Hematopoietic multipotent progenitor cell treated with erythropoietin and hydrocortisone succinate and interleukin-3 and kit ligand, for 17 days (in vitro differentiated cells): ENCODE measurements around the gene ZNF296.

Experiments
- DNase-seq: peaks from one replicate; pipeline ENCODE4 v3.0.0-alpha.2; 2015; ENCODE audit warnings: low spot score

The ZNF296 gene

DNA sequence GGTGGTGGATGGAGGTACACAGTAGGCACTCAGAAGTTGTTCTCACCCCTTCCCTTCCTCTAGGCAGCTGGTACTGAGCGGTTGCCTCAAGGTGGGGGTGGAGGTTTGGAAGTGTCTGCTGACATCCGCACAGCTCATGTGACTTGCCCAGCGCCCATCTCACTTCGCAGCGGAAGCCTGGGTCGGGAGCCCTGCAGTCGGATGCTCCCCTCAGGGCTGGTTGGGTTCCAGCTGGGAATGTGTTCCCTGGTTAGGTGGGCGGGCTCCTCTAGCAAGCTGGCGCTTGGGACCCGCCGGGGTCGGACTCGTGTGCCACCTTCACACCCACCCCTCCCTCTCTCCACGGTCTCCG lies 26.9 kb upstream of the ZNF296 start:
- no peak for DNase-seq

GRCh38 chr19:45102481-45102880 lies 26.2 kb upstream of the ZNF296 start:
- DNase-seq = no peak

DNA sequence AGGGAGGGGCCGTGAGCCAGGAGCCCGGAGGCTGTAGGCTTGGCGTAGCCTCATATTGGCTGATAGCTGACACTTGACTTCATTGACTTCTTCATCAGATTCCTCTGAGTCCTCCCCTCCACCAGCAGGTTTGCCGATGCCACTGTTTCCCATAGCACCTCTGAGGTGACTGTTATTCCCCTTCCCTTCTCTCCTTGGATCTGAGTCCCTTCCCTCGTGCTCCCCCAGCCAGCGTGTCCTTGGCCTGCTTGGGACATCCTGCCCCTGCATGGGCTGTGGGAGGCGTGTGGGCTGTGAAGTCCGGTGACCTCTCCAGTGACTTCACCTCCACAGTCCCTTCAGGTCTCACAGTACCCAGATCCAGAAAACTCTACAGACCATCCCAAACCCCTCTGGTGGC lies 25.5 kb upstream of the ZNF296 start:
- no peak for DNase-seq

GRCh38 chr19:45100846-45101252 lies 24.6 kb upstream of the ZNF296 start:
- no peak for DNase-seq

DNA sequence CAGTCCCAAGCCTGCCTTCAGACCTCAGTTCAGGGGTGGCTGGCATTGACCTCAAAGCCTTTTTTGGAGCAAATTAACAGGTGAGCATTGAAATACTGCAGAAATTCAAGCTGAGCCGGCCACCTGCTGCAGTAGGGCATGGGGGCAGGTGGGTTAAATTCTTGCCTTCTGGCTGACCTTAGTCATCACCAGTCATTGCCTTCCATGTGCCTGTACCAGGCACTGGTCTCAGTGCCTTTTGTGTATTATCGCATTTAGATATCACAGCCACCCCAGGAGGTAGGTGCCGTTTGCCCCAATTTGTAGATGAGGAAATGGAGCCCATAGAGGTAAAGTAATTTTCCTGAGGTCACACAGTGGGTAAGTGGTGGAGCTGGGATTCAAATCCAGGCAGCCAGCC lies 23.9 kb upstream of the ZNF296 start:
- no peak for DNase-seq

DNA sequence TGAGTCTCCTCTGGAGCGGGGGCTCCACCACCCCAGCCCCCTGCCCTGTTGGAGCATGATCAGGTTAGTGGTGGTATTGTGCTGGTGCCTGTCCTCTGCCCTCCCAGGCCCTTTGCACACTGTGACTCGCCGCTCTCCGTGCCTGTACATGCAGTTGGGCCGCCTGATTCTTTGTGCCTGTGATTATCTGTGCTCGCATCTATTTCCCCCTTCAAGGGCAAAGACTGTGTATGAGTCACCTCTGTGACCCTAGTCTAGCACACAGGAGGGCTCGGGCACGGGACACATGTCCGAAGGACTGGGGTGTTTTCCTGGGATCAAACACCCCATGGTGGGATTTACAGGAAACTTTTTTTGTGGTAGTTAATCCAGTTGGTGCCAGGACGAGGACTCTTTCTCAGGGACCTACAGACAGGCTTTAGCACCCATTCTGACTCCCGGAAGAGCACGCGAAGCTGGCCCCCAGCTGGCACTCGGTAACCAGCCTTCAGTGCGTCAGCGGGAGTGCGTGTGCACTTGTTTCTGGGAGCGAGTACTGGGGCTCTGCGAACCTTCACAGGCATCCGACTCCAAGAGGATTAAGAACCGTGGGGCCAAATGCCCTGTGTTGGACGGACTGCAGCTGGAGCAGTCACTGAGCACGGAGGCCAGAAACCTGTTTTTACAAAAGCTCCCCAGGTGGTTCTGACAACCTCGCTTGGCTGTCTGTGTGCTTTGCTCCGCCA lies 23.4 kb upstream of the ZNF296 start:
- no peak for DNase-seq

DNA sequence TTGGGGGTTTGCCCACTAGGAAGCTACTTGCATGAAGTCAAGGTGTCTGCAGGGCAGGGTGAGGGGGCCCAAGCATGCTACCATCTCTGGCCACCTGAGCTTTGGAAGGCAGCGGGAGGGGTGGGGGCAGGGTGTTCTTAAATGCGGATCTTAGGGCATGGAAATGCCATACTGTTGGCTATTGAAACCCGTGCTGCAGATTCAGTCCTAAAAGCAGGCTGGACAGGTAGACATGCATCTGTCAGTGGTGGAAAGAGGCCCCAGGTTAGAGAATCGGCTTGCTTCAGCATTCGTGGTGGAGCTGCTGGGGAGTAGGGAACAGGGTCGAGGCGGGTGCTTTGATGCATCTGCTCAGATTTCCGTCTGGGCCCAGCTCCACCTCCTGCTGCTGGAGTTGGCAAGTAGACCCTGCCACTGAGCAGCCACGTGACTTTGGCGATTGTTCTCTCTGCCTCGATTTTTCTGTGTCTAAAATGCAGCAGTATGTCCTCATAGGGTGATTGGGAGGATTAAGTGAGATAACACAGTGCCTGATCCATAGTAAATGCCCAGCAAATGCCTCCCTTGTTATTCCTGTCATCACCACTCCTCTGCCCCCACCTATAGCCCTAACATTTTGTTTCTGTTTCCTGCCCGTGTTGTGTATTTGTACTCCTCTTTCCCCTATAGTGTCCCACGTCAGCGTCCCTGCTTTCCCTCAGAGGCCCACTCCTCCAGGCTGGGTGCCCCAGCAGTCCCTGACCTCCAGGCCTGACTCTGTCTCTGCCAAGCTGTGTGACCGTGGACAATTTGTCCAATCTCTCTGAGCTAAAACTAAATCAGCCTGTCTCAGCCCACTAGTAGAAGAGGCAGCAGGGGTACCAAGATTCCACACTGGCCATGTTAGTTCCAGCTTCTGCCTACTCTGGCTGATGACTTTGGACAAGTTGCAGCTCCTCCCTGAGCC lies 22.5 kb upstream of the ZNF296 start:
- no peak for DNase-seq

DNA sequence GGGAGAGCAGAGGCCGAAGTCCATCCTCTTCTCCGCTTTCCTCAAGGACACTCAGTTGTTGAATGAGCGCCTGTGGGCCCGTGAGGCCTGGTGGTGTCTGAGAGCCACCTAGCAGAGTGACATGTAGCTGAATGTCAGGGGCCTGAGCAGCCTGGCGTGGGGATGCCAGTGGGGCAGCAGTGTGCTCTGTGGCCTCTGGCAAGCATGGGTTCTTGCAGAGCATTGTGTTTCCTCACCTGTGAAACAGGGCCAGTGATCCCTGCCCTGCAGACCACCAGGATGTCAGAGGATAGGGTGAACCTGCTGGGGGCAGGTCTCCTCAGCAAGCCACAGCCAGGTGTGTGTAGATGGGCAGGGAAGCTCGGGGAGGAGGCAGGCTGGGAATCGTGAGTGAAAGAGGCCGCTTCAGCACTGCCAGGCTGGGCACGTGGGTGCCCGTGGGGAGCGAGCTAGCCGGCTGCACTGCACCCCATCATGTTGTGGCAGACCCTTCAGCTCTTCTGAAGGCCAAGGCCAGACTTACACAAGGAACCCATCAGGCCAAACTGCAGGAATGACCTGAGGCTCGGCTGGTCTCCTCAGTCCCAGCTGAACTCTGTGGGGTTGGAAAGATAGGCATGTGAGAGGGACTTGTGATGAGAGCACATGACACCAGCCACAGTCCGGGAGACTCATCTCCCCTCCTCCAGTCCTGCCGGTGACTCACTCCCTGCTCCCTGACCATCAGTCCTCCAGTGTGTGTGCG lies 21.7 kb upstream of the ZNF296 start:
- DNase-seq = no peak

DNA sequence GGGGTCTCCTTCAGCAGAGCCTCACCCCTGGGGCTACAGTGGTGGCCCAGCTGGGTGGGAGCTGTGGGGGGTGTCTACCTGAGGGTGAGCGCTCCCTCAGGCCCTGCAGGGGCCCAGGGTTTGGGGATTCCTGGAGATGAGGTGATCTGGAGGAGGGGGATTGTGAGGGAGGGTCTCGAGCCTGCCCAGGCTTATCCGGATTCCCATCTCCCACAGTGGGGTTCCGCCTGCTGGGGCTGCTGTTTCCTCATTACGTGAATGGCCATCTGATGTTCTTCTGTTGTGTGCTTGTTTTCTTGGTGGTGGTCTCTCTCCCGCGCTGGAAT lies 21.1 kb upstream of the ZNF296 start:
- no peak for DNase-seq

DNA sequence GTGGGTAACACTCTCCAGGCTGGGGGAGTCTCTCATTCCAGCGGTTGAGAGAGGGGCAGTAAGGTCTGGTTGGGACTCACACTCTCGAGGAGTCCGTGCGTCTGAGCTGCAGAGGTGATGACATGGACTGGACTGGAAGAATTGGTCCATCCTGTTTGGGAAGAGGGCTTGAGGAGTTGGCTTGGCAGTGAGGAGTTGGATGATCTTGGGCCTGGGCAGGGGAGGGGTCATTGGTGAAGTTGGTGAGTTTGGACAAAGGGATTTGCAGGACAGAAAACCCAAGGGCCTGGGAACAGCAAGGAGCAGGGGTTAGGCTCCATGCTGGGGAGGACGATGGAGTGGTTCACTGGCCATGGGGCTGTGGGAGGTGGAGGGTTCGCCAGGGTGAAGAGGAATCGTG lies 20.4 kb upstream of the ZNF296 start:
- DNase-seq = no peak

DNA sequence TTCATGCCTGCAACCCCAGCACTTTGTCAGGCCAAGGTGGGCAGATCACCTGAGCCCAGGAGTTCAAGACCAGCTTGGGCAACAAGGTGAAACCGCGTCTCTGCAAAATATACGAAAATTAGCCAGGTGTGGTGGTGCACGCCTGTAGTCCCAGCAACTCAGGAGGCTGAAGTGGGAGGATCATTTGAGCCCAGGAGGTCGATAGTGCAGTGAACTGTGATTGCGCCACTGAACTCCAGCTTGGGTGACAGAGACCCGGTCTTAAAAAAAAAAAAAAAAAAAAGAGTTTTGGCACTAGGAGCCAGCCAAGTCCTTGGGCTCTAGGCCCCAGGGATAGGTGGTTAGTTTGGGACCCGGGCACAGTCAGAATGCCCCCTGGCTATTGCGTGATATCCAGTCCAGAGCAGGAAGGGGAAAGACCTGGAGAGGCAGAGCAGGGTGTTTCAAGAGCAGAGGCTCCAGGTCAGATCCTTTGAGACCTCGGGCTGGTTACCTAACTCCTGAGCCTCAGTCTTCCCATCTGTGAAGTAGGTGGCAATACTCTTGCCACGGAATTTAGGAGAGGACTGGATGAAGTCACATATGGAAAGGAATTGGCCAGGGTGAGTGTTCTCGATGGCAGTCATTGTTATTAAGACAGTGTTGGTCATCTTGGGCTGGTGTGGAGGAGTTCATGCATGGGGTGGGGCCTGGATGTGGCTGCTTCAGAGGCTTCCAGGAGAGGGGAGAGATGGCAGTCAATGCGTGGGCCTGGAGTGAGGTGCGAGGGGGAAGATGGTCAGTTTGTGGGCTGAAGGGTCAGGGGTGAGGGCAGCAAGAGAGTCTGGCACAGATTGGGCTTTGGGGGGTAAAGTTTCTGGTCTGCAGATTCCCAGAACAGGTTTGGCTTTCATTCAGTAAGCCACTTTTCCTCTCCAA lies 19.5 kb upstream of the ZNF296 start:
- DNase-seq = no peak

DNA sequence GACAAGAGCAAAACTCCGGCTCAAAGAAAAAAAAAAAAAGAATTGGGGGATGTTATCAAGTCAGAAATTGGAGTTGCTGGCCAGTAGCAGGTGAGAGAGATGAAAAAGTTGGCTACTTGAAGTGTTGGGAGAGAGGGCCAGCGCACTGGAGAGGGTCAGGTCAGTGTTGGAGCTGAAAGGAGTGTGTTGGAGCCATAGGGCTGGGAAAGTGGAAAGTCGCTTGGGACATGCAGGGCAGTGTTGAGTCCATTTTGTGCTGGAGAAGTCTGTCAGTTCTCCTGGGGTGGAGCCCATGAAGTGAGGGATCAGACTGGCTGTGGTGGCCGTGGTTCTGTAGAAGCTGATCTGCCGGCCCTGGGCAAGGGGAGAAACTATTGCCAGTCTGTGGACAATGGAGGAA lies 18.4 kb upstream of the ZNF296 start:
- DNase-seq = no peak

DNA sequence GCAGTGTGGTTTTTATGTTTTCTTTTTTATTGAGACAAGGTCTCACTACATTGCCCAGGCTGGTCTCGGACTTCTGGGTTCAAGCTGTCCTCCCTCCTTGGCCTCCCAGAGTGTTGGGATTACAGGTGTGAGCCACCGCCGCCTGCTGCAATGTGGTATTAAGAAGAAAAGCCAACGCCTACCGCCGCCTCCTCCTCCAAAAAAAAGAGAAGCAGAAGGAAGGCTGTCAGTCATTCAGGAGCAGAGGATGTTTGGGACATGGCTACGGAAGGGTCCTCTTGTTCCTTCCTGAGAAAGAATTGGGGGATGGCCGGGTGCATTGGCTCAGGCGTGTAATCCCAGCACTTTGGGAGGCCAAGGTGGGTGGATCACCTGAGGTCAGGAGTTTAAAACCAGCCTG lies 17.9 kb upstream of the ZNF296 start:
- DNase-seq = no peak

DNA sequence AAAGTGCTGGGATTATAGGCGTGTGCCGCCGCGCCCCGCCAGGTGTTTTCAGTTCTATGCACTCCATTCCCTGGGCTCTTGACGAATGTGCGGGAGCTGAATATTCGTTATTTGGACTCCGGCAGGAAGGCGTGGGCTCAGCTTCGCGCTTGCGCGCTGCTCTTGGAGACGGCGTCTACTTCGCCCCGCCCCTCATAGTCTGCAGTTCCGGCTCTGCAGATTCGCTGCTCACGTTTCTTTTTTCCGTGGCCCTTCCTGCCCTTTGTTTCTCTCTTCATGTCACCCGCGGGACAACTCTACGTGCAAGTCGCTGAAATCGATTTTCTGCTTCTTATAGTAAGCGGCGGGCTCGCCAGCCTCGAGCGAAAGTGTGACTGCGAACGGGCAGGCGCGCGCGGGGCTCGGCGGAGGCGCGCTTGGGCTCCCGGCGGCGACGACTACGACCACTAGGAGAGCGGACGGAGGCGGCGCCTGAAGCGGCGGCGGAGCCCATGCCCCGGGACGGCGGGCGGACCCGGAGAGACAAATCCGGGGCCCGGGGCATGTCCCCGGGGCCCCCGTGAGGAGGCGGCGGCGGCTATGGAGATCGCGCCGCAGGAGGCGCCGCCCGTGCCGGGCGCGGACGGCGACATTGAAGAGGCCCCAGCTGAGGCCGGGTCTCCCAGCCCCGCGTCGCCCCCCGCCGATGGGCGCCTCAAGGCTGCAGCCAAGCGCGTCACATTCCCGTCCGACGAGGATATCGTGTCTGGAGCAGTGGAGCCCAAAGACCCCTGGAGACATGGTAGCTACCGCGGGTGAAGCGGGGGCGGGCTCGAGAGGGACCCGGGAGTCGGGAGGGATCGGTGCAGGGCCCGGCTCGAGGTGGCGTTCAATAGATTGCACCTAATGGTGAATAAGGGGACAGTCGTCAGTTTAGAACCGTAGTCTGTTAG lies 16.7 kb upstream of the ZNF296 start, which contains the start of gene PPP1R37:
TSS of gene PPP1R37 (plus strand) at position 433 of the 932 bp plus-strand sequence. CDS start at position 580, 147 bp downstream.
- DNase-seq = peak; percentile 98

DNA sequence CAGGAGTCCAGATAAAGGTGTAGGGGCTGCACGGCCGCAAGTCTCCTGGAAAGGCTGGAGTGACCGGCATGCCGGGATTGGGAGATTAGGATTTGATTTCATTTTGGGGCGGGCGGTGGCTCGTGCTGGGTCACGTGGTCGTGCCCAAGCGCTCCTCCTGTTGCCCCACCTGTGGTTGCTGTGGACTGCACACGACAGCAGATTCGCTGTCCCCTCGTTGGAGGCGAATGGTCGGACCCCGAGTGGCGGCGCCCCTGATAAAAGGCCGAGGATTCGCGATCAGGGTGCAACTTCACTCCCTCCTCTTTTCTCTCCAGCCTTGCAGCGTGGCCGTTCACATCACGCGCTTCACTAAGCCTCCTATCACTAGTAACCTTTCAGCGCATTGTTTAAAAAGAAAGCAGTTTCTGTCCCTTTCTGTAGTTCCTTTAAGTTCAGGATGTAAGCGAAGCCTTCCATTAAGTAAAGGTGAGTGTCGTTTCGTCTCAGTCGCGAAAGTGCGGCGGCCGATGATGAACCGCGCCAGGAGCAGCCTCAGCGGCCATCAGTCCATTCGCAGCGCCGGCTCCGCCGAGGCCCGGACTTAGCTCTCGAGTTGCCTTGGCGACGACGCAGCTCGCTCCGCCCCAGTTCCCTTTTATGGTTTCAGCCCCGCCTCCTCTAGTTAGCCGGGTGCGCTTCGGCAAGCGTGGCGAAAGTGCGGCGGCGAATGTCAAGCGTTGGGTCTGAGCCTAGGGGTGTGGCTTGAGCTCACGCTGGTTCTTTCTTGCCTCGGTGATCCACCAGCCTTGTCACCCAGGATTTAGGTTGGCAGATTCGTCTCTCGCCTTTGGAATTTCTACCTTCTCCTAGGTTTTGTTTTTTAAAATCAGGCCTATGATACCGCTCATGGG lies 15.0 kb upstream of the ZNF296 start:
- DNase-seq = peak; percentile 99

DNA sequence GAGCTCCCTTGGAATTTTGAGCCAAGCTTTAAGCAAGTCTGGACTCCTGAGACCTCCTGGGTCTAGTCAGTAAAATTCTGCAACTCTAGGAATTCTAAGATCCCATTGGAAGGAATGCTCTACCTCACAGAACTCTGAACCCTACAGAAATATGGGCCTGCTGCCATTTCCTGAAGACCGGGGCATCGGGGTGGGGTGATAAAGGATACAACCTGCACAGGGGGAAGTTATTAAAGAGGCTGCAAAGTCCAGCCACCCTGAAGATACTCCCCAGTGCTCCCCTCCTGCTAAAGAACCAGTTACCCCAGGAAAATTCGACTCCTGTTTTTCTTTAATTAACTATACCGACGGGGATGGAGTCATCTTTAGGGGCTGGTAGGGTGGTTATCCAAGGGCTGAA lies 14.3 kb upstream of the ZNF296 start:
- no peak for DNase-seq

DNA sequence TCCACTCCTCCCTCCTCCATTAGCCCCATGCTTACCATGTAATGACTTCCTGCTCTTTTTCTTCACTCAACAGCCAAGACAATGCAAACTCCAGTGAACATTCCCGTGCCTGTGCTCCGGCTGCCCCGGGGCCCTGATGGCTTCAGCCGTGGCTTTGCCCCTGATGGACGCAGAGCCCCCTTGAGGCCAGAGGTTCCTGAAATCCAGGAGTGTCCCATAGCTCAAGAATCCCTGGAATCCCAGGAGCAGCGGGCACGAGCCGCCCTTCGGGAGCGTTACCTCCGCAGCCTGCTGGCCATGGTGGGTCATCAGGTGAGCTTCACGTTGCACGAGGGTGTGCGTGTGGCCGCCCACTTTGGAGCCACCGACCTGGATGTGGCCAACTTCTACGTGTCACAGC lies 13.8 kb upstream of the ZNF296 start:
- DNase-seq = no peak

- no peak for DNase-seq
Observed at GRCh38 chr19:45087531-45087930, 11.3 kb upstream of the ZNF296 start.

DNA sequence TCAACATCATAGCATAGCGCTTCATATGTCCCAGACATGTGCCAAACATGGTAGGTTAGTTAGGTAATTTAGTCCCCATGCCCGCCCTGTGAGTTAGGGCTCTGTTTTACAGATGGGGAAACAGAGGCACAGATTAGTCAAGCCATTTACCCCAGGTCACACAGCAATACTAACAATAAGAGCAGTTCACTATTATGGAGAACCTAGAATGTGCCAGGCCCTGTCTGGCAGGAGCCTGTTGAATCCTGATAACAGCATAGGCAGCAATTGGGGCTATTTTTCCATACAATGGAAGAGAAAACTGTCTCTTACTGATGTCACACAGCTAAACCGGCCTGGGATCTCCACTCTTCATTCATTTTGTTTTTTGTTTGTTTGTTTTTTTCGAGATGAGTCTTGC lies 10.2 kb upstream of the ZNF296 start:
- no peak for DNase-seq

DNA sequence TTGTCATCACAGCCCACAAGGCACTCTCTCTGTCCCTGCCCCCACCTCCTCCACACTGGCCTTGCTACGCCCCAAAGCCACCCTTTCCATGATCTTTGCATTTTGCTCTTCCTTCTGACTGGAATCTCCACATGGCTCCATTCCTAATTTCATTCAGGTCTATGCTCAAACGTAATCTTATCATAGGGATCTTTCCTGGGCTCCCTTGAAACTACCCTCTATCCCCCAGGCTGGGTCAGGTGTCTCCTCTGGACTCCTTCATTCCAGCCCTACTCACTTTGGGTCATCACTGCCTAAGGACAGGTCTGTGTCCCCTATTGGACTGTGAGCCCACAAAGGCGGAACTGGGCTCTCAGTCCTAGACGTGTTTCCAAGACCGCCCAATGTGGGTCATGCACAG lies 5.9 kb upstream of the ZNF296 start:
- no peak for DNase-seq
